SK-N-SH (cell line): Measurements from ENCODE around the gene RABGGTA. TPM values are rescaled to one million over a fixed set of nuclear protein-coding genes. Genes with fewer than 3 reads are reported as not detected.

ENCODE experiments used
- CTCF ChIA-PET: fragments of 300-600, 350-600 bp; formaldehyde crosslinking; extraction: SDS; loops from one replicate; lab custom pipeline; 2021; lab: Yijun Ruan, JAX
- POLR2A ChIA-PET: fragments of 350-600 bp; sonication (Branson Sonifier 250); formaldehyde crosslinking; extraction: SDS; loops from one replicate; lab custom pipeline; 2020; ENCODE audit warnings: antibody characterized with exemption, inconsistent platforms; lab: Yijun Ruan, JAX
- DNase-seq: peaks from one replicate; pipeline ENCODE4 v3.0.0; 2012
- H2AFZ ChIP-seq: fragments of 200-600 bp; sonication (generic); 2 replicates; pipeline ENCODE4 v1.8.1; 2016; ENCODE audit warnings: antibody characterized with exemption, mild to moderate bottlenecking, low read depth
- H3F3A ChIP-seq: fragments of 200-600 bp; sonication (generic); replicated peaks from 2 replicates; pipeline ENCODE3; 2016; ENCODE audit warnings: antibody characterized with exemption, mild to moderate bottlenecking; ENCODE audit not compliant: insufficient read depth
- H3K27ac ChIP-seq, 2 experiments: fragments of 200-500 bp in 1 of 2; fragments of 200-600 bp in 1 of 2; sonication (Bioruptor generic) in 1 of 2; sonication (generic), shearing (Covaris generic) in 1 of 2; 2 replicates each; pipeline versions ENCODE4 v1.5.1 to v1.6.1; 2014 to 2016; ENCODE audit warnings: low read depth in 2 of 2, inconsistent platforms in 1 of 2, low read length in 1 of 2, mild to moderate bottlenecking in 1 of 2, mixed read lengths in 1 of 2
- H3K27me3 ChIP-seq: fragments of 200-600 bp; sonication (generic), shearing (Covaris generic); 2 replicates; pipeline ENCODE4 v1.6.1; 2016; ENCODE audit warnings: mixed run types; ENCODE audit not compliant: insufficient read depth
- H3K36me3 ChIP-seq, 2 experiments: fragments of 200-500 bp in 1 of 2; fragments of 200-600 bp in 1 of 2; sonication (Bioruptor generic) in 1 of 2; sonication (generic) in 1 of 2; replicated peaks in 1 of 2; 2 replicates each; pipeline versions ENCODE3 to v1.5.1; 2014 to 2016; ENCODE audit warnings: low read length in 1 of 2, mild to moderate bottlenecking in 1 of 2; ENCODE audit not compliant: insufficient read depth in 2 of 2, control insufficient read depth in 1 of 2
- H3K4me1 ChIP-seq, 2 experiments: fragments of 200-500 bp in 1 of 2; fragments of 200-600 bp in 1 of 2; sonication (Bioruptor generic) in 1 of 2; sonication (generic), shearing (Covaris generic) in 1 of 2; 2 replicates each; pipeline versions ENCODE4 v1.5.1 to v1.6.1; 2014 to 2016; ENCODE audit warnings: low read depth in 1 of 2, low read length in 1 of 2, mixed run types in 1 of 2; ENCODE audit not compliant: insufficient read depth in 2 of 2, control insufficient read depth in 1 of 2
- H3K4me2 ChIP-seq: fragments of 200-600 bp; sonication (generic), shearing (Covaris generic); 2 replicates; pipeline ENCODE4 v1.6.1; 2017; ENCODE audit warnings: mixed run types
- H3K4me3 ChIP-seq, 2 experiments: fragments of 200-500 bp in 1 of 2; fragments of 200-600 bp in 1 of 2; sonication (Bioruptor generic) in 1 of 2; sonication (generic), shearing (Covaris generic) in 1 of 2; 2 replicates each; pipeline versions ENCODE4 v1.5.1 to v1.8.1; 2014 to 2016; ENCODE audit warnings: low read depth in 2 of 2, inconsistent platforms in 1 of 2, low read length in 1 of 2, mild to moderate bottlenecking in 1 of 2, mixed read lengths in 1 of 2, moderate library complexity in 1 of 2
- H3K79me2 ChIP-seq: fragments of 200-600 bp; sonication (generic); 2 replicates; pipeline ENCODE4 v1.8.1; 2017; ENCODE audit warnings: mild to moderate bottlenecking; ENCODE audit not compliant: insufficient read depth
- H3K9ac ChIP-seq: fragments of 200-600 bp; sonication (generic); 2 replicates; pipeline ENCODE4 v1.6.1; 2017; ENCODE audit warnings: mixed run types
- H3K9me2 ChIP-seq: fragments of 200-600 bp; sonication (generic); 2 replicates; pipeline ENCODE4 v1.6.1; 2017; ENCODE audit warnings: mixed run types
- H3K9me3 ChIP-seq: fragments of 200-600 bp; sonication (generic); 2 replicates; pipeline ENCODE4 v1.6.1; 2017; ENCODE audit warnings: mixed run types, mild to moderate bottlenecking, moderate library complexity
- H4K20me1 ChIP-seq: fragments of 200-600 bp; sonication (generic); 2 replicates; pipeline ENCODE4 v1.6.1; 2017; ENCODE audit warnings: mild to moderate bottlenecking, mixed run types; ENCODE audit not compliant: insufficient read depth
- ELF1 ChIP-seq: IDR thresholded peaks from 2 replicates; pipeline ENCODE4 v1.4.0; 2012
- EP300 ChIP-seq, 2 experiments: IDR thresholded peaks; 2 replicates each; pipeline versions ENCODE4 v1.4.0 to v1.6.1; 2012; ENCODE audit warnings: borderline replicate concordance in 1 of 2, low read depth in 1 of 2, low read length in 1 of 2
- EZH2phosphoT487 ChIP-seq: fragments of 200-600 bp; sonication (generic); IDR thresholded peaks from 2 replicates; pipeline ENCODE4 v1.6.1; 2017; ENCODE audit warnings: low read depth, mixed run types, mild to moderate bottlenecking, antibody characterized with exemption, moderate library complexity, borderline replicate concordance
- FOXJ3 ChIP-seq: sonication (generic); formaldehyde crosslinking; IDR thresholded peaks from 2 replicates; pipeline ENCODE4 v1.5.1; 2020; ENCODE audit warnings: mild to moderate bottlenecking, missing genetic modification reagents
- GABPA ChIP-seq: IDR thresholded peaks from 2 replicates; pipeline ENCODE4 v1.4.0; 2012; ENCODE audit warnings: low read depth, mild to moderate bottlenecking
- MEF2A ChIP-seq: IDR thresholded peaks from 2 replicates; pipeline ENCODE4 v1.4.0; 2012; ENCODE audit warnings: low read depth, borderline replicate concordance
- MXI1 ChIP-seq: IDR thresholded peaks from 2 replicates; pipeline ENCODE4 v1.6.1; 2012; ENCODE audit warnings: mild to moderate bottlenecking, low read depth, low read length, improper control_type of control experiment
- POLR2AphosphoS5 ChIP-seq: IDR thresholded peaks from 2 replicates; pipeline ENCODE4 v1.6.1; 2012; ENCODE audit warnings: low read depth, low read length
- RCOR1 ChIP-seq: fragments of 150-350 bp; IDR thresholded peaks from 2 replicates; pipeline ENCODE4 v1.6.1; 2017; ENCODE audit warnings: antibody characterized with exemption, low read length
- TEAD4 ChIP-seq: IDR thresholded peaks from 2 replicates; pipeline ENCODE4 v1.4.0; 2012; ENCODE audit warnings: mild to moderate bottlenecking, borderline replicate concordance; ENCODE audit not compliant: insufficient read depth
- YY1 ChIP-seq: IDR thresholded peaks from 2 replicates; pipeline ENCODE4 v1.4.0; 2012; ENCODE audit warnings: low read depth, mild to moderate bottlenecking
- WGBS: methylation state at CpG from one replicate; pipeline ENCODE4 v1.1.6; 2017; ENCODE audit warnings: low lambda C conversion rate; 5-methylcytosine and 5-hydroxymethylcytosine counted together
- polyA plus RNA-seq, 3 experiments: library from polyadenylated mRNA; depleted of rRNA; stranded (reverse); fragments of >200 nt; gene quantifications; 2 replicates each; pipeline ENCODE4 v1.2.3, GENCODE V29; 2012
- TF ChIP-seq, protein P1 (sequence below): fragments of 150-350 bp; IDR thresholded peaks from 2 replicates; pipeline ENCODE4 v1.6.1; 2016; ENCODE audit warnings: mild to moderate bottlenecking, low read depth, low read length
- TF ChIP-seq, protein P2 (sequence below): IDR thresholded peaks from 2 replicates; pipeline ENCODE4 v1.4.0; 2012; ENCODE audit warnings: low read depth
- TF ChIP-seq, protein P3 (sequence below): IDR thresholded peaks from 2 replicates; pipeline ENCODE4 v1.4.0; 2012; ENCODE audit warnings: low read depth, borderline replicate concordance
- TF ChIP-seq, protein P4 (sequence below): IDR thresholded peaks from 2 replicates; pipeline ENCODE4; 2012

Gene RABGGTA
- polyA plus RNA-seq, 1 of the 3 experiments (the other 2 are of a cell fraction), result 59.4 TPM

DNA sequence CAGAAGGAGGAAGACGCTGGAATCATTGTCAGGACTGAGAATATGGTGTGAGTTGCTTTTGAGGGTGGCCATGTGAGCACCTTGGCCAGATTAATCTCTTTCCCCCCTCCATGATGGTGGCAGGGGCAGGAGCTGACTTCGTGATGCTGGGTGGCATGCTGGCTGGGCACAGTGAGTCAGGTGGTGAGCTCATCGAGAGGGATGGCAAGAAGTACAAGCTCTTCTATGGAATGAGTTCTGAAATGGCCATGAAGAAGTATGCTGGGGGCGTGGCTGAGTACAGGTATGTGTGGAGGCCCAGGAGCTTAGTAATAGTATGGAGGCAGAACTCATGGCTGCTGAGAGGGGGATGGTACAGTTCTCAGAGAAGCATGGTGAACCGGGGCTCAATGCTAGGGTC lies 33.3 kb downstream of the RABGGTA start:
- Histone ChIP-seq H3K36me3 (peaks cover 56 to 69% of the 10 kb centered on the region in 2 experiments), H3F3A (peaks cover 18% of the 10 kb centered on the region), H3K27me3 (no peaks in the 10 kb centered on the region), H4K20me1 (no peaks in the 10 kb centered on the region), H3K9me3 (no peaks in the 10 kb centered on the region), H2AFZ (no peak overlapping the region), H3K79me2 (peaks cover 64% of the 10 kb centered on the region)
- POLR2A ChIA-PET, result interaction anchor here (1.2 kb wide), 1 partner anchor 18 kb away, joined by 6 read pairs; no protein-coding TSS in a partner anchor
- TF ChIP-seq, protein P1, sequence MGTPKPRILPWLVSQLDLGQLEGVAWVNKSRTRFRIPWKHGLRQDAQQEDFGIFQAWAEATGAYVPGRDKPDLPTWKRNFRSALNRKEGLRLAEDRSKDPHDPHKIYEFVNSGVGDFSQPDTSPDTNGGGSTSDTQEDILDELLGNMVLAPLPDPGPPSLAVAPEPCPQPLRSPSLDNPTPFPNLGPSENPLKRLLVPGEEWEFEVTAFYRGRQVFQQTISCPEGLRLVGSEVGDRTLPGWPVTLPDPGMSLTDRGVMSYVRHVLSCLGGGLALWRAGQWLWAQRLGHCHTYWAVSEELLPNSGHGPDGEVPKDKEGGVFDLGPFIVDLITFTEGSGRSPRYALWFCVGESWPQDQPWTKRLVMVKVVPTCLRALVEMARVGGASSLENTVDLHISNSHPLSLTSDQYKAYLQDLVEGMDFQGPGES, result no peak
- TF ChIP-seq, protein P2, sequence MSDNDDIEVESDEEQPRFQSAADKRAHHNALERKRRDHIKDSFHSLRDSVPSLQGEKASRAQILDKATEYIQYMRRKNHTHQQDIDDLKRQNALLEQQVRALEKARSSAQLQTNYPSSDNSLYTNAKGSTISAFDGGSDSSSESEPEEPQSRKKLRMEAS, result peak; percentile 42; the same call in 1 of the 2 replicates
- TF ChIP-seq TEAD4 (no peak), RCOR1 (no peak), MEF2A (no peak)
- TF ChIP-seq, protein P3, sequence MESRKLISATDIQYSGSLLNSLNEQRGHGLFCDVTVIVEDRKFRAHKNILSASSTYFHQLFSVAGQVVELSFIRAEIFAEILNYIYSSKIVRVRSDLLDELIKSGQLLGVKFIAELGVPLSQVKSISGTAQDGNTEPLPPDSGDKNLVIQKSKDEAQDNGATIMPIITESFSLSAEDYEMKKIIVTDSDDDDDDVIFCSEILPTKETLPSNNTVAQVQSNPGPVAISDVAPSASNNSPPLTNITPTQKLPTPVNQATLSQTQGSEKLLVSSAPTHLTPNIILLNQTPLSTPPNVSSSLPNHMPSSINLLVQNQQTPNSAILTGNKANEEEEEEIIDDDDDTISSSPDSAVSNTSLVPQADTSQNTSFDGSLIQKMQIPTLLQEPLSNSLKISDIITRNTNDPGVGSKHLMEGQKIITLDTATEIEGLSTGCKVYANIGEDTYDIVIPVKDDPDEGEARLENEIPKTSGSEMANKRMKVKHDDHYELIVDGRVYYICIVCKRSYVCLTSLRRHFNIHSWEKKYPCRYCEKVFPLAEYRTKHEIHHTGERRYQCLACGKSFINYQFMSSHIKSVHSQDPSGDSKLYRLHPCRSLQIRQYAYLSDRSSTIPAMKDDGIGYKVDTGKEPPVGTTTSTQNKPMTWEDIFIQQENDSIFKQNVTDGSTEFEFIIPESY, result no peak
- TF ChIP-seq, all 33 proteins: peak for 1
- no peak for DNase-seq
- Histone ChIP-seq H3K4me2 (no peak overlapping the region), H3K9ac (no peak overlapping the region), H3K9me2 (no peaks in the 10 kb centered on the region), H3K27ac (no peak overlapping the region), H3K4me1 (peaks cover 33 to 35% of the 10 kb centered on the region in 2 experiments; a peak in 3 of 4 replicates), H3K4me3 (no peak overlapping the region)
- 83% methylated on average over 5 of the region's 5 CpGs for WGBS
- CTCF ChIA-PET, result interaction anchor here (0.7 to 12.0 kb wide), 8 partner anchors 14 to 193 kb away, joined by 3 to 191 read pairs (median 7); partner anchors contain the start of genes CIDEB, DHRS1, MDP1 and NOP9

DNA sequence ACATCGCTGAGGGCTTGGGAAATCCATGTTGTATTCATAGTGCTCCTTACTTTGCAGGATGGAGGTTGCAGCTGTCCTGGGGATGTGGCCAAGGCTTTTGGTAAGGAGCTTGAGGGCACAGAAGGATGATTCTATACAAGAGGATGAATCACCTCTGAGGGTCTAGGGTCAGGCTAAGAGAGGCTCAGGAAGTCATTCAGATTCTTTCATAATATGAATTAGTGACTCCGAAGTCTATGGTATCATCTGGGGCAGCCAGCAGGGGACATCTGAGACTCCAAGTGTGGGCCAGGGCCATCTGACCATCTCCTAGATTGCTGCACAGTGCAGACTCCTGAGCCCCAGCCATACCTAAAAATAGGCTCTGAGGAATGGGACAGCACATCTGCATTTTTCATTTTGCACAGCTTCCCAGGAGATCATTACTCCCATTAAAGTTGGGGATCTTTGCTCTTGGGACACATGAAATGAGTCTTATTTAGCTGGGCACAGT lies 33.9 kb downstream of the RABGGTA start:
- no peak overlapping the region for H3K4me3 ChIP-seq
- no peaks in the 10 kb centered on the region for H4K20me1 ChIP-seq
- peaks cover 33 to 36% of the 10 kb centered on the region in 2 experiments; a peak in 3 of 4 replicates for H3K4me1 ChIP-seq
- H3K9ac ChIP-seq, result no peak overlapping the region
- H3K27ac ChIP-seq, result no peak overlapping the region
- H3F3A ChIP-seq, result peaks cover 13% of the 10 kb centered on the region
- 84% methylated on average over 2 of the region's 2 CpGs for WGBS
- H3K36me3 ChIP-seq, result peaks cover 56 to 69% of the 10 kb centered on the region in 2 experiments
- H3K27me3 ChIP-seq, result no peaks in the 10 kb centered on the region
- DNase-seq, result no peak
- no peak overlapping the region for H3K4me2 ChIP-seq
- H3K9me3 ChIP-seq, result no peaks in the 10 kb centered on the region
- ChIA-PET CTCF (interaction anchor here (0.9 to 12.0 kb wide), 8 partner anchors 14 to 194 kb away, joined by 3 to 191 read pairs (median 7); partner anchors contain the start of genes CIDEB, DHRS1, MDP1 and NOP9), POLR2A (interaction anchor here (1.2 kb wide), 1 partner anchor 18 kb away, joined by 6 read pairs; no protein-coding TSS in a partner anchor)
- peaks cover 68% of the 10 kb centered on the region for H3K79me2 ChIP-seq
- no peaks in the 10 kb centered on the region for H3K9me2 ChIP-seq
- H2AFZ ChIP-seq, result no peak overlapping the region
- TF ChIP-seq POLR2AphosphoS5 (no peak), TEAD4 (no peak), EZH2phosphoT487 (no peak), GABPA (no peak), MXI1 (no peak), YY1 (no peak), ELF1 (no peak), EP300 (IDR thresholded peaks at IDR 0.05; ENCODE audit: borderline replicate concordance in 1 of 2, low read depth in 1 of 2, low read length in 1 of 2) (no peak), FOXJ3 (CRISPR knock-in tag) (no peak)
- TF ChIP-seq, protein P4, sequence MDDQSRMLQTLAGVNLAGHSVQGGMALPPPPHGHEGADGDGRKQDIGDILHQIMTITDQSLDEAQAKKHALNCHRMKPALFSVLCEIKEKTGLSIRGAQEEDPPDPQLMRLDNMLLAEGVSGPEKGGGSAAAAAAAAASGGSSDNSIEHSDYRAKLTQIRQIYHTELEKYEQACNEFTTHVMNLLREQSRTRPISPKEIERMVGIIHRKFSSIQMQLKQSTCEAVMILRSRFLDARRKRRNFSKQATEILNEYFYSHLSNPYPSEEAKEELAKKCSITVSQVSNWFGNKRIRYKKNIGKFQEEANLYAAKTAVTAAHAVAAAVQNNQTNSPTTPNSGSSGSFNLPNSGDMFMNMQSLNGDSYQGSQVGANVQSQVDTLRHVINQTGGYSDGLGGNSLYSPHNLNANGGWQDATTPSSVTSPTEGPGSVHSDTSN, result no peak
- TF ChIP-seq, protein P3, result no peak
- TF ChIP-seq, protein P2, result no peak
